ENCODE results near the gene FAM240A.
"Not testable (repeated sequence)": the region's sequence is repeated elsewhere in the genome, so short reads cannot be mapped to it uniquely, and the experiment has no call there.

- TF ChIP-seq CTCF, POLR2A (IDR thresholded peaks at IDR 0.05): not testable (repeated sequence)
Observed at GRCh38 chr3:46587268-46587667, 25.1 kb upstream of the FAM240A start.
